Measurements from ENCODE around the gene SF1. TPM values are rescaled to one million over a fixed set of nuclear protein-coding genes. Genes with fewer than 3 reads are reported as not detected.

SF1 gene
- total RNA-seq, 3 donors from 2014 or later (not counting 1 experiment from before 2014, with no cell fraction given), result 841 to 864 (median 845) TPM

GRCh38 chr11:64742087-64742888 is 36.1 kb downstream of the SF1 start:
- no peaks in the 10 kb centered on the region for H3K27me3 Mint-ChIP-seq (ENCODE audit: low read depth in 2 of 2)
- intact Hi-C loops (cut with micrococcal nuclease), result loop anchor here (5.0 kb wide), 1 partner anchor 70 kb away; the partner anchor contains the start of gene MEN1
- Histone ChIP-seq H3K4me3 (ENCODE audit: low read length) (peak overlapping the region; percentile 61), H3K27me3 (ENCODE audit: control insufficient read depth, insufficient read depth, low read length) (no peaks in the 10 kb centered on the region), H3K36me3 (ENCODE audit: control insufficient read depth, insufficient read depth, low read length) (peaks cover 37% of the 10 kb centered on the region), H3K4me1 (ENCODE audit: control insufficient read depth, insufficient read depth, low read length) (peaks cover 48% of the 10 kb centered on the region), H3K27ac (ENCODE audit: low read length) (peak overlapping the region; percentile 17), H3K9me3 (ENCODE audit: control insufficient read depth, insufficient read depth, low read length) (no peaks in the 10 kb centered on the region)
- peak overlapping the region; percentile 74 to 79 for H3K27ac Mint-ChIP-seq
- H3K4me3 Mint-ChIP-seq, result peak overlapping the region; percentile 88
- no peaks in the 10 kb centered on the region for H3K36me3 Mint-ChIP-seq
- no peaks in the 10 kb centered on the region for H3K9me3 Mint-ChIP-seq
- no peak for TF ChIP-seq CTCF (IDR thresholded peaks at IDR 0.05)
- peak; percentile 36 for DNase-seq
- H3K4me1 Mint-ChIP-seq, result peaks cover 33 to 64% of the 10 kb centered on the region in 2 donors
- WGBS (ENCODE audit: insufficient coverage), result 16% methylated on average over 54 of the region's 54 CpGs
- no peak for ATAC-seq

DNA sequence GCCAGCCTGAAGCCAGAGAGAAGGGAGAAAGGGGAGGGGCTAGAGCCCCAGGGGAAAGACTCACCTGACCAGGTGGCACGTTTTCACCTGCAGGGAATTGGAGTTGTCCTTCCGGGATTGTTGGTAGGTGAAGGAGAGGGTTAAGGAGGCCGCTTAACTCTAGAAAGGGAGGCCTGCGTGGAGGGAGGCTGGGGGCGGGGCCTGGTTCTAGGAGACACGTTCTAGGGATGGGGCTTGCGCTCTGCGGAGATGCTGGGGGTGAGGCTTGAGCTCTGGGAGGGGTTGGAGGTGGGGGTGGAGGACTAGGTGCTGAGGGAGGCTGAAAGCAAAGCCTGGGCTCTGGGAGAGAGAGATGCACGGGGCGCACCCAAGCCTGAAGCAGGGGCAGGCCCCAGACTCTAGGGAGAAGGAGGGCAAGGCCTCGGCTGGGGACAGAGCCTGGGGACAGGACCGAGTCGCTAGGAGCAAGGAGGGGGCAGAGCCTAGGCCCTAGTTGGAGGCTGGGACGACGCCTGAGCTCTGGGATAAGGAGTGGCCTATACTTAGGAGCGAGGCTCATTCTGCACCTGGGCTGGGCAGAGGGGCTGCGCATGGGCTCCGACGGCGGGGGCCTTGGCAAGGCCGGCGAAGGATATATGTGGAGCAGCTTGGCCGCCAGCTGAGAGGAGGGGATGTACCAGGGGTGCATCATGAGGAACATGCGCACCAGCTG is 36.8 kb downstream of the SF1 start:
- ATAC-seq (no peak), DNase-seq (no peak)
- Mint-ChIP-seq H3K27me3 (ENCODE audit: low read depth in 2 of 2) (no peaks in the 10 kb centered on the region), H3K4me1 (peaks cover 31 to 59% of the 10 kb centered on the region in 2 donors), H3K9me3 (no peaks in the 10 kb centered on the region), H3K27ac (peak overlapping the region; percentile 74 to 79), H3K4me3 (peak overlapping the region; percentile 88), H3K36me3 (no peaks in the 10 kb centered on the region)
- H3K36me3 ChIP-seq (ENCODE audit: control insufficient read depth, insufficient read depth, low read length), result peaks cover 44% of the 10 kb centered on the region
- no peak overlapping the region for H3K27ac ChIP-seq (ENCODE audit: low read length)
- no peaks in the 10 kb centered on the region for H3K27me3 ChIP-seq (ENCODE audit: control insufficient read depth, insufficient read depth, low read length)
- H3K4me1 ChIP-seq (ENCODE audit: control insufficient read depth, insufficient read depth, low read length), result peaks cover 44% of the 10 kb centered on the region
- H3K9me3 ChIP-seq (ENCODE audit: control insufficient read depth, insufficient read depth, low read length), result no peaks in the 10 kb centered on the region
- WGBS (ENCODE audit: insufficient coverage), result 92% methylated on average over 24 of the region's 24 CpGs
- intact Hi-C loops (cut with micrococcal nuclease), result loop anchor here (5.0 kb wide), 1 partner anchor 71 kb away; the partner anchor contains the start of gene MEN1
- TF ChIP-seq CTCF (IDR thresholded peaks at IDR 0.05), result no peak
- no peak overlapping the region for H3K4me3 ChIP-seq (ENCODE audit: low read length)

DNA sequence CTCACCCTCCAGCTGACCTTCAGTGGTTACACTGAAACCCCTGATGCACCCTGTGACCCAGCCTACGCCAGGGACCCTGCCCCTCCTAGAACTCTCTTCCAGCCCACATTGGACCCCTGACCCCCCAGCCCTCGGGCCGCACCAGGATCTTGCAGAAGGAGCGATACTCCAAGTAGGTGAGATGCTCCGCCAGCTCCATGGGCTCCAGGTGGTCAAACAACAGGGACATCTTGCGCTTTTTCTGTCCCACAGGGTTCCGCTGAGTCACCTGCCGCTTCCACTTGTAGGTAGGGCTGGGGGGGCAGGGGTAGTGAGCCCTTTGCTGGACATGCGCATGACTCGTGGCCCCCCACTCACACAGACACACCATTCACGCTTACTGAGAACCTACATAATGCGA is 38.5 kb downstream of the SF1 start:
- Histone ChIP-seq H3K27me3 (ENCODE audit: control insufficient read depth, insufficient read depth, low read length) (no peaks in the 10 kb centered on the region), H3K4me3 (ENCODE audit: low read length) (no peak overlapping the region), H3K4me1 (ENCODE audit: control insufficient read depth, insufficient read depth, low read length) (peaks cover 45% of the 10 kb centered on the region), H3K9me3 (ENCODE audit: control insufficient read depth, insufficient read depth, low read length) (no peaks in the 10 kb centered on the region), H3K36me3 (ENCODE audit: control insufficient read depth, insufficient read depth, low read length) (peaks cover 61% of the 10 kb centered on the region), H3K27ac (ENCODE audit: low read length) (no peak overlapping the region)
- Mint-ChIP-seq H3K27ac (peak overlapping the region; percentile 24 to 54), H3K9me3 (no peaks in the 10 kb centered on the region), H3K4me1 (peaks cover 33 to 51% of the 10 kb centered on the region in 2 donors), H3K36me3 (no peaks in the 10 kb centered on the region), H3K4me3 (no peak overlapping the region), H3K27me3 (ENCODE audit: low read depth in 2 of 2) (no peaks in the 10 kb centered on the region)
- DNase-seq (no peak), ATAC-seq (no peak)
- WGBS (ENCODE audit: insufficient coverage), result 96% methylated on average over 12 of the region's 12 CpGs
- no peak for TF ChIP-seq CTCF (IDR thresholded peaks at IDR 0.05)
- intact Hi-C loops (cut with micrococcal nuclease), result loop anchor here (5.0 kb wide), 1 partner anchor 72 kb away; the partner anchor contains the start of gene MEN1
